H1 (cell line): Measurements from ENCODE around the gene DIP2B. TPM values are rescaled to one million over a fixed set of nuclear protein-coding genes. Genes with fewer than 3 reads are reported as not detected.

ENCODE experiments used
- CTCF ChIA-PET: fragments of 300-600 bp; sonication (Branson Sonifier 250); formaldehyde crosslinking; loops from one replicate; lab custom pipeline; 2021; ENCODE audit not compliant: partially characterized antibody; lab: Charles Lee
- POLR2A ChIA-PET: fragments of 300-600 bp; sonication (Branson Sonifier 250); formaldehyde crosslinking; loops from one replicate; lab custom pipeline; 2021; ENCODE audit warnings: inconsistent platforms; ENCODE audit not compliant: partially characterized antibody; lab: Charles Lee
- DNase-seq, 2 experiments: peaks; one replicate each; pipeline versions ENCODE4 v3.0.0 to v3.0.0-alpha.2; 2010 to 2022; ENCODE audit warnings: low spot score in 2 of 2, low read depth in 1 of 2, mixed read lengths in 1 of 2
- FAIRE-seq: peaks from 2 replicates; lab custom pipeline; 2011; peaks lifted over from hg19 to GRCh38; lab: Jason Lieb, UNC
- H2AFZ ChIP-seq: 2 replicates; pipeline ENCODE4 v1.8.1; 2012; ENCODE audit warnings: low read length, inconsistent platforms
- H2AK5ac ChIP-seq: 2 replicates; pipeline ENCODE4 v1.6.1; 2013; ENCODE audit warnings: low read depth, low read length
- H2BK120ac ChIP-seq: replicated peaks from 2 replicates; pipeline ENCODE3; 2013; ENCODE audit warnings: low read depth, low read length, inconsistent platforms
- H2BK12ac ChIP-seq: 2 replicates; pipeline ENCODE4 v1.6.1; 2013; ENCODE audit warnings: low read depth, low read length
- H2BK15ac ChIP-seq: 2 replicates; pipeline ENCODE4 v1.6.1; 2013; ENCODE audit warnings: low read length
- H2BK20ac ChIP-seq: 2 replicates; pipeline ENCODE4 v1.6.1; 2013; ENCODE audit warnings: low read length
- H2BK5ac ChIP-seq: 2 replicates; pipeline ENCODE4 v1.6.1; 2013; ENCODE audit warnings: low read depth, low read length
- H3K14ac ChIP-seq: 2 replicates; pipeline ENCODE4 v1.6.1; 2013; ENCODE audit warnings: inconsistent platforms; ENCODE audit not compliant: insufficient read length
- H3K18ac ChIP-seq: 2 replicates; pipeline ENCODE4 v1.6.1; 2013; ENCODE audit warnings: low read length; ENCODE audit errors: extremely low read depth
- H3K23ac ChIP-seq: 2 replicates; pipeline ENCODE4 v1.6.1; 2013; ENCODE audit warnings: inconsistent platforms; ENCODE audit not compliant: insufficient read length
- H3K23me2 ChIP-seq: 2 replicates; pipeline ENCODE4 v1.6.1; 2013; ENCODE audit warnings: low read depth, low read length
- H3K27ac ChIP-seq: 2 replicates; pipeline ENCODE4 v1.6.1; 2011; ENCODE audit warnings: low read depth, low read length, inconsistent platforms
- H3K27me3 ChIP-seq, 4 experiments: replicated peaks in 1 of 4; 1 replicate in 1 of 4; 2 replicates in 3 of 4; pipeline versions ENCODE4 v1.6.1 to v1.8.1; 2011 to 2013; ENCODE audit warnings: low read length in 3 of 4, mild to moderate bottlenecking in 3 of 4, inconsistent platforms in 2 of 4, mixed read lengths in 2 of 4, moderate library complexity in 1 of 4; ENCODE audit not compliant: control insufficient read depth in 3 of 4, insufficient read depth in 3 of 4; ENCODE audit errors: extremely low read depth in 1 of 4
- H3K36me3 ChIP-seq, 4 experiments: 2 replicates each; pipeline versions ENCODE4 v1.6.1 to v1.8.1; 2011 to 2013; ENCODE audit warnings: mild to moderate bottlenecking in 4 of 4, low read length in 3 of 4, moderate library complexity in 2 of 4, control low read depth in 1 of 4, inconsistent platforms in 1 of 4; ENCODE audit not compliant: insufficient read depth in 4 of 4, control insufficient read depth in 2 of 4
- H3K4ac ChIP-seq: replicated peaks from 2 replicates; pipeline ENCODE3; 2013; ENCODE audit warnings: low read length, low read depth, mixed read lengths, inconsistent platforms; ENCODE audit not compliant: insufficient read length
- H3K4me1 ChIP-seq, 4 experiments: replicated peaks in 1 of 4; 1 replicate in 1 of 4; 2 replicates in 3 of 4; pipeline versions ENCODE4 v1.6.1 to v1.8.1; 2011 to 2013; ENCODE audit warnings: low read length in 3 of 4, inconsistent platforms in 2 of 4, mixed read lengths in 1 of 4; ENCODE audit not compliant: insufficient read depth in 4 of 4, control insufficient read depth in 3 of 4
- H3K4me2 ChIP-seq, 2 experiments: 2 replicates each; pipeline versions ENCODE4 v1.6.1 to v1.8.1; 2011 to 2013; ENCODE audit warnings: low read depth in 2 of 2, low read length in 2 of 2, control low read depth in 1 of 2, inconsistent platforms in 1 of 2, mild to moderate bottlenecking in 1 of 2; ENCODE audit not compliant: insufficient read depth in 1 of 2
- H3K4me3 ChIP-seq, 4 experiments: fragments of 200-600, 300-600 bp in 1 of 4; sonication (generic), shearing (Covaris generic), sonication (Bioruptor Twin) in 1 of 4; 2 replicates each; pipeline versions ENCODE4 v1.5.1 to v1.8.1; 2011 to 2016; ENCODE audit warnings: low read length in 4 of 4, low read depth in 3 of 4, control low read depth in 2 of 4, inconsistent platforms in 2 of 4, mild to moderate bottlenecking in 2 of 4, mixed read lengths in 1 of 4, moderate library complexity in 1 of 4; ENCODE audit not compliant: insufficient read depth in 2 of 4; ENCODE audit errors: extremely low read depth in 1 of 4
- H3K56ac ChIP-seq: replicated peaks from 2 replicates; pipeline ENCODE3; 2013; ENCODE audit warnings: low read depth, mild to moderate bottlenecking, mixed read lengths, low read length, inconsistent platforms; ENCODE audit not compliant: insufficient read length
- H3K79me1 ChIP-seq: 2 replicates; pipeline ENCODE4 v1.6.1; 2013; ENCODE audit warnings: low read depth, low read length, control low read depth
- H3K79me2 ChIP-seq, 2 experiments: 2 replicates each; pipeline versions ENCODE4 v1.6.1 to v1.8.1; 2012 to 2013; ENCODE audit warnings: low read length in 2 of 2, mild to moderate bottlenecking in 2 of 2, inconsistent platforms in 1 of 2; ENCODE audit not compliant: insufficient read depth in 2 of 2, control insufficient read depth in 1 of 2
- H3K9ac ChIP-seq, 4 experiments: replicated peaks in 1 of 4; 1 replicate in 1 of 4; 2 replicates in 3 of 4; pipeline versions ENCODE4 v1.6.1 to v1.8.1; 2011 to 2013; ENCODE audit warnings: low read depth in 3 of 4, low read length in 3 of 4, control low read depth in 2 of 4, mild to moderate bottlenecking in 2 of 4, moderate library complexity in 2 of 4, inconsistent platforms in 1 of 4; ENCODE audit errors: extremely low read depth in 1 of 4
- H3K9me3 ChIP-seq, 2 experiments: 2 replicates each; pipeline versions ENCODE4 v1.6.1 to v1.8.1; 2012 to 2013; ENCODE audit warnings: mild to moderate bottlenecking in 2 of 2, moderate library complexity in 2 of 2, control low read depth in 1 of 2, inconsistent platforms in 1 of 2, low read depth in 1 of 2, low read length in 1 of 2, mixed read lengths in 1 of 2; ENCODE audit not compliant: insufficient read depth in 2 of 2
- H4K20me1 ChIP-seq, 2 experiments: replicated peaks in 1 of 2; 2 replicates each; pipeline versions ENCODE3 to v1.8.1; 2011 to 2013; ENCODE audit warnings: inconsistent platforms in 2 of 2, low read length in 2 of 2, mild to moderate bottlenecking in 1 of 2; ENCODE audit not compliant: insufficient read depth in 2 of 2, control insufficient read depth in 1 of 2
- H4K5ac ChIP-seq: 2 replicates; pipeline ENCODE4 v1.6.1; 2013; ENCODE audit warnings: low read length, low read depth, mixed read lengths, inconsistent platforms; ENCODE audit not compliant: insufficient read length
- H4K8ac ChIP-seq: 2 replicates; pipeline ENCODE4 v1.8.0; 2013; ENCODE audit warnings: mild to moderate bottlenecking, moderate library complexity, low read length, inconsistent platforms; ENCODE audit not compliant: insufficient read depth; ENCODE audit errors: extremely low read depth
- H4K91ac ChIP-seq: replicated peaks from 2 replicates; pipeline ENCODE3; 2013; ENCODE audit warnings: low read length, mixed read lengths, inconsistent platforms; ENCODE audit not compliant: insufficient read length
- BACH1 ChIP-seq: IDR thresholded peaks from 2 replicates; pipeline ENCODE4 v1.6.1; 2012; ENCODE audit warnings: low read length, improper control_type of control experiment
- BCL11A ChIP-seq, 2 experiments: IDR thresholded peaks; one replicate each; pipeline ENCODE4 v1.6.1; 2011; ENCODE audit warnings: low read depth in 2 of 2, low read length in 2 of 2, mild to moderate bottlenecking in 2 of 2
- EGR1 ChIP-seq: IDR thresholded peaks from 2 replicates; pipeline ENCODE4 v1.6.1; 2011; ENCODE audit warnings: low read depth, low read length, borderline replicate concordance
- WGBS, 2 experiments: shearing (Covaris generic) in 1 of 2; methylation state at CpG; one replicate each; pipeline versions ENCODE4 v1.1.6 to v1.1.7; 2013 to 2015; ENCODE audit warnings: low lambda C conversion rate in 2 of 2, mixed read lengths in 2 of 2, inconsistent platforms in 1 of 2, low coverage in 1 of 2, missing lambda C conversion rate in 1 of 2; ENCODE audit not compliant: insufficient replicate concordance in 2 of 2, insufficient coverage in 1 of 2, insufficient read length in 1 of 2; ENCODE audit errors: extremely low coverage in 1 of 2, missing lambda C conversion rate in 1 of 2; 5-methylcytosine and 5-hydroxymethylcytosine counted together
- polyA plus RNA-seq, 7 experiments: library from polyadenylated mRNA; depleted of rRNA in 3 of 7; stranded (reverse) in 5 of 7; unstranded in 2 of 7; fragments of >200 nt in 5 of 7; fragments of 200-250 nt in 2 of 7; gene quantifications; 1 replicate in 5 of 7; 2 replicates in 1 of 7; 4 replicates in 1 of 7; pipeline versions ENCODE4 v1.2.1 to v1.2.3, GENCODE V29; 2011 to 2013; ENCODE audit warnings: missing spikeins in 2 of 7, mixed read lengths in 2 of 7
- total RNA-seq: library from RNA; stranded (reverse); fragmentation: NEBNext Ultra II Directional; extraction: Animal tissue kit (Norgen Biotek cat#: 25700); gene quantifications from 2 replicates; pipeline ENCODE4 v1.2.1, GENCODE V29; 2021

Gene DIP2B
- total and polyA plus RNA-seq, 2 of the 8 experiments (the other 6 are each of a cell fraction or from before 2014, with no cell fraction given), result 11.1 to 29.6 TPM

DNA sequence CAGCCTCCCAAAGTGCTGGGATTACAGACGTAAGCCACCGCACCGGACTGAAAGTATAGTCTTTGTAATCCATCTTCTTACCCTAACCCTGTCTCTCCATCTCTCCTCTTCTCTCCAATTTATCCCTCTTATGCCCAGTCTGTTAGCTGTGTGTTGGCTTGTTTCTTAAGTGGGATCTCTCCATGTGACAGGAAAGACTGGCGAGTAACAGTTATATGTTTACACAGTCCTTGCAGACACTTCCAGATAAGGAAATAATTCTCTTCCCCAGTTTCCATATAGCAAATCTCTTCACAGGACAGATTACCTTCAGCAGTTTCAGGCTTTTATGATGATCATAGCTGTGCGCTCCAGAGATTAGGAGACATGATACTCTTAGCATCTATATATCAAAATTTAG, 16.0 kb upstream of the DIP2B start:
- TF ChIP-seq BCL11A (IDR thresholded peaks at IDR 0.05; ENCODE audit: low read depth in 2 of 2, low read length in 2 of 2) (no peak), BACH1 (no peak), EGR1 (no peak)
- FAIRE-seq (no peak), DNase-seq (no peak)
- H3K18ac ChIP-seq, result no peak overlapping the region
- no peaks in the 10 kb centered on the region for H4K20me1 ChIP-seq
- no peaks in the 10 kb centered on the region for H3K27me3 ChIP-seq
- H4K8ac ChIP-seq, result no peak overlapping the region; the same call in 1 of the 2 replicates
- H2AFZ ChIP-seq, result no peak overlapping the region
- no peaks in the 10 kb centered on the region for H3K4me1 ChIP-seq
- ChIA-PET POLR2A (no interaction called here), CTCF (interaction anchor here (1.2 kb wide), 1 partner anchor 17 kb away, joined by 3 read pairs; no protein-coding TSS in a partner anchor)
- no peak overlapping the region for H3K4me3 ChIP-seq
- H4K91ac ChIP-seq, result no peak overlapping the region
- H3K27ac ChIP-seq, result no peak overlapping the region
- H3K79me1 ChIP-seq, result no peaks in the 10 kb centered on the region
- no peaks in the 10 kb centered on the region; the same call in 1 of the 2 replicates for H3K23me2 ChIP-seq
- no peak overlapping the region for H2BK5ac ChIP-seq
- H4K5ac ChIP-seq, result no peak overlapping the region
- no peaks in the 10 kb centered on the region for H3K36me3 ChIP-seq
- H3K14ac ChIP-seq, result no peak overlapping the region
- no peak overlapping the region for H2BK12ac ChIP-seq
- no peak overlapping the region for H2BK20ac ChIP-seq
- no peak overlapping the region for H3K4me2 ChIP-seq
- no peak overlapping the region for H2BK120ac ChIP-seq
- no peak overlapping the region for H3K56ac ChIP-seq
- H3K9ac ChIP-seq, result no peak overlapping the region
- no peak overlapping the region for H2AK5ac ChIP-seq
- 93% methylated on average over 5 of the region's 5 CpGs; no CpG with 5 or more reads in 1 of the 2 experiments for WGBS, 2 experiments
- peaks cover 7 to 16% of the 10 kb centered on the region in 2 experiments; a peak in 3 of 4 replicates for H3K9me3 ChIP-seq
- H3K4ac ChIP-seq, result no peak overlapping the region
- no peaks in the 10 kb centered on the region for H3K79me2 ChIP-seq
- no peak overlapping the region for H2BK15ac ChIP-seq
- no peak overlapping the region for H3K23ac ChIP-seq
